Brain microvascular endothelial cell (primary cell): ENCODE results near the gene EXOC2.
A peak's percentile ranks its signal among the peaks of the same experiment; 100 is the strongest.

Experiments
- DNase-seq: peaks from one replicate; pipeline ENCODE4 v3.0.0-alpha.2; 2020
- H3K27ac ChIP-seq: fragments of 250-450 bp; sonication (Bioruptor Pico); 2 replicates; pipeline ENCODE4 v1.5.1; 2020; ENCODE audit warnings: mild to moderate bottlenecking, moderate library complexity
- H3K27me3 ChIP-seq: fragments of 250-450 bp; sonication (Bioruptor Pico); replicated peaks from 2 replicates; pipeline ENCODE4 v1.5.1; 2020; ENCODE audit warnings: mild to moderate bottlenecking
- H3K36me3 ChIP-seq: fragments of 250-450 bp; sonication (Bioruptor Pico); replicated peaks from 2 replicates; pipeline ENCODE4 v1.5.1; 2020; ENCODE audit warnings: mild to moderate bottlenecking
- H3K4me3 ChIP-seq: 2 replicates; pipeline ENCODE4 v1.5.1; 2011; ENCODE audit warnings: low read depth, mild to moderate bottlenecking, control low read depth, low read length, moderate library complexity
- in situ Hi-C: cut with HindIII; loops from 2 replicates; pipeline ENCODE4 v1.10.0; 2017; ENCODE audit warnings: low sequenced_read_pairs, low pct_ligation_motif_present
- TF ChIP-seq, protein P1 (sequence below): IDR thresholded peaks from 2 replicates; pipeline ENCODE4 v1.5.1; 2011; ENCODE audit warnings: low read depth, mild to moderate bottlenecking, moderate library complexity, low read length, control low read depth, inconsistent platforms; ENCODE audit errors: missing control alignments

The EXOC2 gene

DNA sequence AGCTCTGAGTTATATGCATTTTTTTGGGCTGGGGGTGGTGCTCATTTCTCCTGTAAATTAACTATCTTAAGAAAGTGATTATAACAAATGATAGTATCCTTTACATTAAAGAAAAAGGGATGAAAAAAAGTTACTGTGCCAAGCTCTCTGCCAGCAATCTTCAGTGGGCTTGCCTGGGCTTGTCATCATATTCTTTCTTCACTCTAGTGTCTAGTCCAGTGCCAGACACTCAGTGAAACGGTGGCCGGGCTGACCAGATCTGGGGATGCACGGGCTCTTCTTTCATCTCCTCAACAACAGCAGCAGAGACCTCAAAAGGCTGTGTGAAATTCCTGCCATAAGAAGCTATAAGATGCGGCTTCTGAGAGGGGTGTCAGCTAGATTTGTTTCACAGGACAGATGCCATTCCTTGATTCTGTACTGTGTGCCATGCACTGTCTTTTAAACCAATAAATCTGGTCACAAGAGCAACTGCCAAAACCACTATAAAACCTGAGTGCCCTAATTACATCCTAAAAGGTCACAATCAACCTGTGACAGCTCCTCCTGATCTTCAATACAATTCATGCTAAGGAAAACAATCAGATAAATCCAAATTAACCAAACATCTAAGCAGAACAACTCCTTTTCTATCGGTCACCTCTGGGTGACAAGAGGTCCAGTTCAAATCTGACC, 12.1 kb downstream of the EXOC2 start:
- H3K36me3 ChIP-seq: no peaks in the 10 kb centered on the region
- in situ Hi-C loops: no loop called here
- H3K27me3 ChIP-seq: no peaks in the 10 kb centered on the region
- DNase-seq: no peak
- no peak overlapping the region for H3K4me3 ChIP-seq
- TF ChIP-seq, protein P1, sequence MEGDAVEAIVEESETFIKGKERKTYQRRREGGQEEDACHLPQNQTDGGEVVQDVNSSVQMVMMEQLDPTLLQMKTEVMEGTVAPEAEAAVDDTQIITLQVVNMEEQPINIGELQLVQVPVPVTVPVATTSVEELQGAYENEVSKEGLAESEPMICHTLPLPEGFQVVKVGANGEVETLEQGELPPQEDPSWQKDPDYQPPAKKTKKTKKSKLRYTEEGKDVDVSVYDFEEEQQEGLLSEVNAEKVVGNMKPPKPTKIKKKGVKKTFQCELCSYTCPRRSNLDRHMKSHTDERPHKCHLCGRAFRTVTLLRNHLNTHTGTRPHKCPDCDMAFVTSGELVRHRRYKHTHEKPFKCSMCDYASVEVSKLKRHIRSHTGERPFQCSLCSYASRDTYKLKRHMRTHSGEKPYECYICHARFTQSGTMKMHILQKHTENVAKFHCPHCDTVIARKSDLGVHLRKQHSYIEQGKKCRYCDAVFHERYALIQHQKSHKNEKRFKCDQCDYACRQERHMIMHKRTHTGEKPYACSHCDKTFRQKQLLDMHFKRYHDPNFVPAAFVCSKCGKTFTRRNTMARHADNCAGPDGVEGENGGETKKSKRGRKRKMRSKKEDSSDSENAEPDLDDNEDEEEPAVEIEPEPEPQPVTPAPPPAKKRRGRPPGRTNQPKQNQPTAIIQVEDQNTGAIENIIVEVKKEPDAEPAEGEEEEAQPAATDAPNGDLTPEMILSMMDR: no peak
- peak overlapping the region; percentile 75 for H3K27ac ChIP-seq

DNA sequence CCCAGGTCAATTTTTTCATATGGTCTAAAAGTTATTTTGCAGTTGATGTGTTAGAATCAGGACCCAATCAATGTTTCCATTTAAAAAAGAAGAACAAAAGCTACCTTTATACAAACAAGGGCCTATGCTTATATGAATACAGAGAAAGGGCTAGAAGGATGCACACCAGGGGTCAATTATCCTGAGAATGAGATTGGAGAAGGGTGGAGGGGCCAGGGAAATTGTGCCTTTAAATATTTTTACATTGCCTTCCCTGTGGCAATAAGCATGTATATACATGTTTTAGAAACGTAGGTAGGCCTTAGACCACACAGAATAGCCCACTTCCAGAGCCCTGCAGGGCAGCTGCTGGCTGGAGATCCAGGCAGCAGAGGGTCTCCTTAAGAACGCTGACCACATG, 12.7 kb downstream of the EXOC2 start:
- no peaks in the 10 kb centered on the region for H3K36me3 ChIP-seq
- in situ Hi-C loops: no loop called here
- H3K27me3 ChIP-seq: no peaks in the 10 kb centered on the region
- no peak for DNase-seq
- H3K4me3 ChIP-seq: no peak overlapping the region
- TF ChIP-seq, protein P1: no peak
- no peak overlapping the region for H3K27ac ChIP-seq

DNA sequence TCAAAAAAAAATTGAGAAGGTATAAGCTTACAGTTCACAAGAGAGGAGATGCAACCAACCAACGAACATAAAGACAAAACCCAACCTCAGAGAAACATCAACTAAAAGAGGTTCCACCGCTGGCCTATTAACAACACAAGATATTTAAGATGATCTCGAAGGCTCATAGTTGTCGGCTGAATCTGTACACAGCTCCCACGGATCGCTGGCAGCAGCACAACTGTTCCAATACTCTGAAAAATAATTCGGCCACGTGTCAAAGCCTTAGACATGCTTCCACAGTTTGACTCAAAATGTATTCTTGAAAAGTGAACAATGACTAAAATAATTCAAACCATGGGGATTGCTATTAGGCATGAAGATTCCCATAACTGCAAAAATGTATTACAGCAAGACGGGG, 13.7 kb downstream of the EXOC2 start:
- TF ChIP-seq, protein P1: no peak
- in situ Hi-C loops: no loop called here
- Histone ChIP-seq H3K27me3 (no peaks in the 10 kb centered on the region), H3K36me3 (no peaks in the 10 kb centered on the region), H3K4me3 (no peak overlapping the region), H3K27ac (no peak overlapping the region)
- DNase-seq: peak; percentile 36

DNA sequence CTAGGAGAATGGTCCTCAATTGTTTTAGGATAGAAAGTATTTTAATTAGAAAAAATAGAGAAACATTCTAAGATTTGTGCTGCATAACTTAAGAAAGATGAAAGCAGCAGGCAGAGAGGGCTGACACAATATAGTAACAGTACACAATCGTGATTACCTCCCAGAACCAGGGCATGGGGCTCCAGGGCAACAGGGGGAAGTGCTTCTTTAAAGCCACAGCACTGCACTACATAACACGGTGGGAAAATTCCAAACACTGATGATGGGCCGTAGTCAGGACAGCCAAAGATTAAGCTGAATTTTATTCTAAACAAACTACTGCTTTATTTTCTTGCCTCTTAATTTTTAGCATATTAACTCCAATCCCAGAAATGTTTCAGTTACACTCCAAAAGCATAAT, 14.4 kb downstream of the EXOC2 start:
- no peak overlapping the region for H3K27ac ChIP-seq
- in situ Hi-C loops: no loop called here
- no peaks in the 10 kb centered on the region for H3K36me3 ChIP-seq
- H3K4me3 ChIP-seq: no peak overlapping the region
- no peaks in the 10 kb centered on the region for H3K27me3 ChIP-seq
- TF ChIP-seq, protein P1: no peak
- DNase-seq: no peak

DNA sequence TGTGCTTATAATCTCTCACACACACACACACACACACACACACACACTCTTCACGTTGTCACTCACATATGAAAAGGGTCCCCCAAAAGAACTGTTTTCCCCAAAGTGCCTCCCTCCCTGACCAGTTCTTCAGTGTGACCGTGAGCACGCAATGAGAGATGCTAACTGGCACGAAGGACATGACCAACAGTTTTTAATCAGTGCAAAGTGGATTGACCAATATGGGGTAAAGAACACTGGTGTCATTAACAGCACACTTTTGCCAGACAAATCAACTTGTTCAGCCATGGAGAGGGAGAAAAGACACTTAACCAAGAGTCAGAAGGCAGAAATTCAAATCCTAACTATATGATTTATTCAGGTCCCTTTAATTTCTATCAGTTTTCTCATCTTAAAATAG, 15.0 kb downstream of the EXOC2 start:
- TF ChIP-seq, protein P1: no peak
- DNase-seq: no peak
- Histone ChIP-seq H3K27ac (no peak overlapping the region), H3K27me3 (no peaks in the 10 kb centered on the region), H3K4me3 (no peak overlapping the region), H3K36me3 (no peaks in the 10 kb centered on the region)
- in situ Hi-C loops: no loop called here

DNA sequence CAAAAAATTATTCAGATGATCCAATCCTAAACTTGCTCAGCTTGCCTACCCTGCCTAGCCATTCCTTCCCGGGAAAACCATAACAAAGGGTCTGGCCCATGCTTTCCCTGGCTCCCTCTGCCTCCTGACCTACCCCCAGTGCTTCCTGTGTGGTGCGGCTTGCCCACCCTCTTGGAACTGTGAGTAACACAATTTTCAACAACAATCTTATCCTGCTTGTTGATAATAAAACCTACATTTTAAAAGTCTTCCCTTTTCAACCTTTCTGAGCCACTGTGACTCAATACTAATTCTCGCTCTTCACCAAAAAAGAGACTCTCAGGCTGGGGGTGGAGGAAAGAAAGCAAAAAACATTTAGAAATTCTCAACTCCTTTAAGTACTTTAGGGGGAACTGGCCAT, 18.0 kb downstream of the EXOC2 start:
- TF ChIP-seq, protein P1: no peak
- in situ Hi-C loops: no loop called here
- H3K36me3 ChIP-seq: no peaks in the 10 kb centered on the region
- DNase-seq: no peak
- no peak overlapping the region for H3K27ac ChIP-seq
- H3K4me3 ChIP-seq: no peak overlapping the region
- no peaks in the 10 kb centered on the region for H3K27me3 ChIP-seq
